Transverse colon (tissue), 4 donors: ENCODE results near the gene RSRC2.

Experiments used
- EP300 ChIP-seq: sonication (generic); formaldehyde crosslinking; IDR thresholded peaks from one replicate; pipeline ENCODE4 v1.6.1; 2017; ENCODE audit warnings: antibody characterized with exemption, low read depth
- POLR2A ChIP-seq: fragments of 450-650 bp; IDR thresholded peaks from one replicate; pipeline ENCODE4 v1.6.1; 2016; ENCODE audit warnings: antibody characterized with exemption, mild to moderate bottlenecking, moderate library complexity
- POLR2AphosphoS5 ChIP-seq, 3 donors: sonication (generic); formaldehyde crosslinking; IDR thresholded peaks; one replicate each; pipeline ENCODE4 v1.6.1; 2016; ENCODE audit warnings: antibody characterized with exemption in 3 of 3
- TF ChIP-seq, protein P1 (sequence below), 5 experiments: fragments of 200-600 bp in 3 of 5; fragments of 450-650 bp in 2 of 5; sonication (generic) in 3 of 5; IDR thresholded peaks; 1 replicate in 2 of 5; 2 replicates in 3 of 5; pipeline ENCODE4 v1.5.1; 2016 to 2017; ENCODE audit warnings: antibody characterized with exemption in 5 of 5, inconsistent platforms in 3 of 5, mild to moderate bottlenecking in 2 of 5, moderate library complexity in 1 of 5

DNA sequence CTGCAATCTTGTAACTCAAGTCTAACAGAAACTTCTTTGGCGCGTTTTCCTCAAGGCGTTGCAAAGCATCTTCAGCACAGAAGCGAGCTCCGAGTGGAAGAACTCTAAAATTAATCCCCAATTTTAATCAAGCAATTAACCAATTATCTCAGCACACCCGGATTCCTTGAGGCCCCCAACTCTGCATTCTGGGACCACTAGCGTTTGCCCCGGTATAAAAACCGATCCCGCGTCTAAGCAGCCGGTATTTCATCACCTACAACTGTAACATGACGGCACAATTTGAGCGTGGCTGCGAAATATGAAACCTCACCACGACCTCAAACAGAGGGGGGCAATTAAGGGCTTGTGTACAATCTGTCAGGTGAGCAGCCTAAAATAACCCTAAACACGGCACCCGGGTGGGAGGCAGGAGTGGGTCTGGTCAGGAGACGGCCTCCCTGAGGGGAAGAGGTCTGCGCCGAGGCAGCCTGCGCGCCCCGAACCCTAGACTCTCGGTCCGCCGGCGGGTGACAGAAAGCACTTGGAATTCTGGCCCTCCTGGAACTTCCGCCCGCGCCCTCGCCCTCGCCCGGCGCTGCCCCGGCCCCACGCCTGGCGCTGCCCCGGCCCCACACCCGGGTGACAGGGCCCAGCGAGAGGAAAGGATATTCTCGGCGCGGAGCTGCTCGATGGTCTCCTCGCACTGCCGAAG is 26.6 kb downstream of the RSRC2 start:
- TF ChIP-seq, protein P1, sequence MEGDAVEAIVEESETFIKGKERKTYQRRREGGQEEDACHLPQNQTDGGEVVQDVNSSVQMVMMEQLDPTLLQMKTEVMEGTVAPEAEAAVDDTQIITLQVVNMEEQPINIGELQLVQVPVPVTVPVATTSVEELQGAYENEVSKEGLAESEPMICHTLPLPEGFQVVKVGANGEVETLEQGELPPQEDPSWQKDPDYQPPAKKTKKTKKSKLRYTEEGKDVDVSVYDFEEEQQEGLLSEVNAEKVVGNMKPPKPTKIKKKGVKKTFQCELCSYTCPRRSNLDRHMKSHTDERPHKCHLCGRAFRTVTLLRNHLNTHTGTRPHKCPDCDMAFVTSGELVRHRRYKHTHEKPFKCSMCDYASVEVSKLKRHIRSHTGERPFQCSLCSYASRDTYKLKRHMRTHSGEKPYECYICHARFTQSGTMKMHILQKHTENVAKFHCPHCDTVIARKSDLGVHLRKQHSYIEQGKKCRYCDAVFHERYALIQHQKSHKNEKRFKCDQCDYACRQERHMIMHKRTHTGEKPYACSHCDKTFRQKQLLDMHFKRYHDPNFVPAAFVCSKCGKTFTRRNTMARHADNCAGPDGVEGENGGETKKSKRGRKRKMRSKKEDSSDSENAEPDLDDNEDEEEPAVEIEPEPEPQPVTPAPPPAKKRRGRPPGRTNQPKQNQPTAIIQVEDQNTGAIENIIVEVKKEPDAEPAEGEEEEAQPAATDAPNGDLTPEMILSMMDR (IDR thresholded peaks at IDR 0.05) = no peak
- TF ChIP-seq POLR2A (no peak), POLR2AphosphoS5 (IDR thresholded peaks at IDR 0.05) (peak in 1 of 3 donors; percentile 17), EP300 (no peak)
